NCI-H2029 treated with DMSO at 0.1 percent for 48 hours (cell line): Measurements from ENCODE around the gene SOWAHA.
"Not testable (repeated sequence)": the region's sequence is repeated elsewhere in the genome, so short reads cannot be mapped to it uniquely, and the experiment has no call there.

ENCODE experiments used
- DNase-seq: peaks from one replicate; lab custom pipeline; 2025; lab: John Stamatoyannopoulos, UW

The SOWAHA gene

GRCh38 chr5:132853323-132853722, 40.2 kb downstream of the SOWAHA start:
- DNase-seq: no peak

GRCh38 chr5:132853790-132854189, 40.7 kb downstream of the SOWAHA start:
- peak; percentile 21 for DNase-seq

GRCh38 chr5:132854301-132854700, 41.2 kb downstream of the SOWAHA start:
- no peak for DNase-seq

DNA sequence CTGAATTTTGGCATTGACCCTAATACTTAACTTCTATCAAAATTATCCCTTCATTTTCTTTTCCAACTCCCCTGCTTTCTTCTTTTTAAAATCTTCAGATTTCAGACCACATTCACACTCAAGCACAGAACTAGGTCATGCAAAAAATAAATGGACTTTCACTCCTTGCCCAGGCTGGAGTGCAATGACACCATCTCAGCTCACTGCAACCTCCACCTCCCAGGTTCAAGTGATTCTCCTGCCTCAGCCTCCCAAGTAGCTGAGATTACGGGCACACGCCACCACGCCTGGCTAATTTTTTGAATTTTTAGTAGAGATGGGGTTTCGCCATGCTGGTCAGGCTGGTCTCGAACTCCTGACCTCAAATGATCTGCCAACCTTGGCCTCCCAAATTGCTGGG, 41.9 kb downstream of the SOWAHA start:
- not testable (repeated sequence) for DNase-seq

- DNase-seq: no peak
Observed at GRCh38 chr5:132856011-132856410, 42.9 kb downstream of the SOWAHA start.

- DNase-seq: no peak
Observed at GRCh38 chr5:132859889-132860437, 46.9 kb downstream of the SOWAHA start.

- DNase-seq: no peak
Observed at GRCh38 chr5:132860742-132861141, 47.6 kb downstream of the SOWAHA start.

- DNase-seq: no peak
Observed at GRCh38 chr5:132865668-132866341, 52.7 kb downstream of the SOWAHA start.
